Muscle of leg (tissue), 11 donors: Measurements from ENCODE around the gene TSPAN18. TPM values are rescaled to one million over a fixed set of nuclear protein-coding genes. Genes with fewer than 3 reads are reported as not detected.
A peak's percentile ranks its signal among the peaks of the same experiment; 100 is the strongest.

Experiments
- DNase-seq: peaks from one replicate; pipeline ENCODE4 v3.0.0; 2013
- H3K27ac ChIP-seq: one replicate; pipeline ENCODE4 v1.5.1; 2013; ENCODE audit warnings: mild to moderate bottlenecking, low read length, control low read depth
- H3K27me3 ChIP-seq: one replicate; pipeline ENCODE4 v1.6.1; 2013; ENCODE audit warnings: low read length; ENCODE audit not compliant: control insufficient read depth, insufficient read depth
- H3K36me3 ChIP-seq: one replicate; pipeline ENCODE4 v1.6.1; 2013; ENCODE audit warnings: low read length; ENCODE audit not compliant: control insufficient read depth, insufficient read depth
- H3K4me1 ChIP-seq: one replicate; pipeline ENCODE4 v1.6.1; 2013; ENCODE audit warnings: low read length; ENCODE audit not compliant: control insufficient read depth, insufficient read depth
- H3K4me3 ChIP-seq: one replicate; pipeline ENCODE4 v1.5.1; 2013; ENCODE audit warnings: low read length, control low read depth
- H3K9me3 ChIP-seq: replicated peaks from 2 replicates; pipeline ENCODE4 v1.6.1; 2013; ENCODE audit warnings: low read depth, low read length; ENCODE audit not compliant: control insufficient read depth
- WGBS: methylation state at CpG from one replicate; pipeline ENCODE4 v1.1.5; 2013; ENCODE audit warnings: missing lambda C conversion rate; ENCODE audit not compliant: insufficient coverage; 5-methylcytosine and 5-hydroxymethylcytosine counted together
- polyA plus RNA-seq, 8 donors: library from polyadenylated mRNA; unstranded; fragments of 120-200 nt; gene quantifications; one replicate each; pipeline versions ENCODE4 v1.2.1 to v1.2.3, GENCODE V29; 2013; ENCODE audit warnings: inconsistent platforms in 1 of 8, low replicate concordance in 1 of 8; ENCODE audit not compliant: insufficient read length in 8 of 8, insufficient read depth in 1 of 8
- total RNA-seq: library from RNA; stranded (reverse); fragments of 120-200 nt; gene quantifications from one replicate; pipeline ENCODE4 v1.2.4, GENCODE V29; 2013

Gene TSPAN18
- total and polyA plus RNA-seq, 9 donors: 15.2 to 63.9 (median 44.0) TPM

DNA sequence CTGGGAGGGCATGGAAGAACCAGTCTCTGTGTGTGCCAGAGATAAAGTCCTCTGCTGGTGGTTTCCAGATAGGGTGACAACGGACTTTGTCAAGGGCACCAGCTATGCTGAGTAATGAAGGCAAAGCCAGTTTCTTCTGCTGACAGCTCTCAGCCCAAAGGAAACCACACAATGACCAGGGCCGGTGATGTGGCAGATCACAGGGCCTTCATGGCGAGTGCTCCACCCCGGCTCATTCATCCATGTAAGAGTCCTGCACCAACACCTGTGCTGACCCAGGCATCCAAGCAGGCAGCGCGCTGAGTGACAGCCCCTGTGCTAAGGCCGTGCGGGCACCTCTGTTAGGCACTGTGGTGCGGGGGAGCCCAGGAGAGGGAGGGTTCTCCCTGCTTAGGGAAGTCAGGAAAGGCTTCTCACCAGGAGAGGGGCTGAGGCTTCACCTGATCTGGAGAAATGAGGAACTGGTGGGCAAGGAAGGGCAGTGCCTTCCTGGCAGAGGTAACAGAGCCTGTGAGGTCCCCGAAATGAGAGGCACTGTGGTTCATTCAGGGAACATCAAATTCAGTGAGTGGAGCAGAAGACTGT lies 190.1 kb downstream of the TSPAN18 start:
- peaks cover 26% of the 10 kb centered on the region for H3K36me3 ChIP-seq
- 89% methylated on average over 8 of the region's 10 CpGs for WGBS
- no peak overlapping the region for H3K4me3 ChIP-seq
- H3K9me3 ChIP-seq: no peaks in the 10 kb centered on the region
- no peaks in the 10 kb centered on the region for H3K4me1 ChIP-seq
- DNase-seq: no peak
- no peak overlapping the region for H3K27ac ChIP-seq
- peaks cover 3% of the 10 kb centered on the region for H3K27me3 ChIP-seq

DNA sequence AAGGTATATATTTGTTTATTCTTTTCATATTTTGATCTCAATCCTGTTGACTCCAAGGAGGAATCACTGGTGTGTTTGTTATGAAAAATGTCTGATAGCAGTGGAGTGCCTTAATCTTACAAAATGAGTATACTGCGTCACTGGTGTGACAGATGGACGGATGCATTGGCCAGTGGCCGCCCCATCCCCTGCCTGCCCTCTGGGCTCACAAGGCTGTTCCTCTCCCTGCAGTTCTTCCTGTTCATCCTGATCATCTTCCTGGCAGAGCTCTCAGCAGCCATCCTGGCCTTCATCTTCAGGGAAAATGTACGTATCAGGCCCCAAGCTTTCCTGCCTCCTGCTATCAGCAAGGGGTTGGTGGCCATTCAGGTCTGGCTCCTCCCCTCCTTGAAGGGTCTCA lies 191.0 kb downstream of the TSPAN18 start:
- no peaks in the 10 kb centered on the region for H3K9me3 ChIP-seq
- DNase-seq: no peak
- WGBS: 89% methylated on average over 4 of the region's 4 CpGs
- peaks cover 30% of the 10 kb centered on the region for H3K36me3 ChIP-seq
- H3K27me3 ChIP-seq: peaks cover 3% of the 10 kb centered on the region
- no peaks in the 10 kb centered on the region for H3K4me1 ChIP-seq
- H3K27ac ChIP-seq: no peak overlapping the region
- no peak overlapping the region for H3K4me3 ChIP-seq

DNA sequence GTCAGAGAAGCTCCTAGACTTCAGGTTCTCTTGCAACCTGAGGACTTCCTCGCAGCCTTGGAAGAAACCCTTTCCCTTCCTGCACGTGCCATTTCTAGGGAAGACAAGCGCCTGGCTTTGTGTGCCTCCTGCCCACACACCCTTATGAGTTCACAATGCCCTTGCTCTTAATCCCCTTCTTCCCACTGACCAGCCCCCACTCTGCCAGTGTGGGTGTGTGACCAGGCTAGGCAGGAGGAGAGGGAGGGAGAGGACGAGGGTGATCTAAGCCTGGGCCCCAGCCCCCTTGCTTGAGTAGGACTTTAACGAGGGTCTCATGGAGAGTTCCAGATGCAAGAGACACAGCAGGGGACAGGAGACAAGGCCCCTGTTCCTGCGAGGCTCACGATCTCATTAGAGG lies 193.7 kb downstream of the TSPAN18 start:
- WGBS: 58% methylated on average over 4 of the region's 7 CpGs
- DNase-seq: no peak
- peaks cover 24% of the 10 kb centered on the region for H3K36me3 ChIP-seq

DNA sequence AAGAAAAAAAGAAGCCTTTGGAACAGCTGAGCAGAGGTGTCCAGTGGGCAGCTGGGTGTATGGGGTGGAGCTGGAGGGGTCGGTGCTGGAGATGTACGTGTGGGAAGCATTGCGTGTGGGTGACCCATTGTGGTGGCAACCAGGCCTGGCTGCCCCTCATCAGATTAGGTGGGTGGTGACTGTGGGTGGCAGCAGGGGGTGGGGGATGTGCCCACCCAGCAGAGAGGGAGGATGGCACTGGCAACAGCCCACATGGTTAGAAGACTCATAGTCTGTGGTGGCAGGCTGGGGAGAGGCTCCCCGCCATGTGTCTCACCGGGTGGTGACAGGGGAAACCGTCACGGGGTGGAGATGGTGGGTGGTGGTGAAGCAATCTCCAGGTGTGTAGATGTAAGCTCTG lies 196.4 kb downstream of the TSPAN18 start:
- DNase-seq: no peak
- Histone ChIP-seq H3K9me3 (no peaks in the 10 kb centered on the region), H3K27ac (no peak overlapping the region), H3K4me1 (peaks cover 11% of the 10 kb centered on the region), H3K4me3 (no peak overlapping the region), H3K27me3 (peaks cover 6% of the 10 kb centered on the region), H3K36me3 (peaks cover 18% of the 10 kb centered on the region)
- WGBS: 62% methylated on average over 4 of the region's 7 CpGs

More for the DNA sequence above, 193.7 kb downstream of the TSPAN18 start:
- Histone ChIP-seq H3K27ac (no peak overlapping the region), H3K4me3 (no peak overlapping the region), H3K27me3 (peaks cover 3% of the 10 kb centered on the region), H3K9me3 (no peaks in the 10 kb centered on the region), H3K4me1 (peaks cover 3% of the 10 kb centered on the region)

DNA sequence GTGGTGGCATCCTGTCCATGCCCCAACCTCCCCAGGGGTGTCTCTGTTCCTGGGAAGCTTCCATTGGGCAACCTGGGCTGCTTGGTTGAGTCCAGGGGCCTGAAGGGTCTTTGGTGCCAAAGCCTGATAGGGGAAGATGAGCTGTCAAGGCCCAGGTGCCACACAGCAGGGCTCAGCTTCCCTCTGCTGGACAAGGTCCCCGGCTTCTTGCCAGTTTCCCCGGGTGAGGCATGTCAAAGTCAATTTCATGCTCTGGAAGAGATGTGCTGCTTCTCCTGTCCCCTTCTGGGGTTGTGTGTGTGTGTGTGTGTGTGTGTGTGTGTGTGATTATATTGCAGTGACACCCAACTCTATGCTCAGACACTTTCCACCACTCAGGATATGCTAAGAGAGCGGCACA lies 197.0 kb downstream of the TSPAN18 start:
- H3K36me3 ChIP-seq: peaks cover 18% of the 10 kb centered on the region

DNA sequence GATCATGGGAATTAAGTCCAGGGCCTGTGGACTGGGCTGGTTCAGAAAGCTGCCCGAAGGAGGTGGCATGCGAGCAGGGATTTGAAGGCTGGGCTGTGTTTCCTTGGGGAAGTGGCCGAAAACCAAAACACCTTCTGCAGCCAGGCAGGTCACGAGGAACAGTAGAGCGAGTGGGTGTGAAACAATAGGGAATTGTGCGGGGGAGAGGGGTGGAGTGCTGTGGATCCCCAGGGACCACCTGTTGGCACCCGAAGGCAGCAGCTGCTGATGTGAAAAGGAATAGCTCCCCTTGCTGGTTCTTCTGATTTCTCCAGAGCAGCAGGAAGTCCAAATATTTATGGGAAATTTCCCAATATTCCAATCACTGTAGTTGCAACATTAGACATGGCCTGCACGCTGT lies 199.3 kb downstream of the TSPAN18 start:
- no peak overlapping the region for H3K27ac ChIP-seq
- no peak overlapping the region for H3K4me3 ChIP-seq
- no peaks in the 10 kb centered on the region for H3K9me3 ChIP-seq
- peaks cover 11% of the 10 kb centered on the region for H3K4me1 ChIP-seq
- peaks cover 10% of the 10 kb centered on the region for H3K36me3 ChIP-seq
- H3K27me3 ChIP-seq: peaks cover 8% of the 10 kb centered on the region
- WGBS: 75% methylated on average over 7 of the region's 8 CpGs
- no peak for DNase-seq

More for the DNA sequence above, 197.0 kb downstream of the TSPAN18 start:
- H3K27me3 ChIP-seq: peaks cover 6% of the 10 kb centered on the region
- no peak for DNase-seq
- H3K9me3 ChIP-seq: no peaks in the 10 kb centered on the region
- H3K4me3 ChIP-seq: no peak overlapping the region
- WGBS: 100% methylated on average over 1 of the region's 3 CpGs
- H3K27ac ChIP-seq: no peak overlapping the region
- H3K4me1 ChIP-seq: peaks cover 11% of the 10 kb centered on the region

DNA sequence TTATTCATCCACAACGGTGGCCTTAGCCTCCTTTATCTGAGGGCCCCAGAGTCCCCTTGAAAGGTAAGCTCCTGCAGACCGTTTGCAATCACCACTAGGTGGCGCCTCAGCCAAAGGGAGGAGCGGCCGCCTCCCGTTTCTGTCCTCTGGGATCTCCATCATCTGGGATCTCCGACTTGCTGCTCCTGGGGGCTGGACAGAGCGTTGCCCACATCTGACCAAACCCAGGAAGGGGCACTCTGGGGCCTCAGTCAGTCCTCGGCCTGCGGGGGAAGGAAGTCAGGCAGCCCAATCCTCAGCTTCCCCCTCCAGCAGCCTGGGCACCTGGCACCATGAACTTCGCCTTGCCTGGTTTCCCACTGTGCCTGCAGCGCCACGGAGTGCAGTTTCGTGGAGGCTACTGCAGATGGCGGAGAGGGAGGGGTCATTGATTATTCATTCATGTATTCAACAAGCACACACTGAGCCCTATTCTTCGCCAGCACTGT lies 200.5 kb downstream of the TSPAN18 start:
- Histone ChIP-seq H3K27me3 (peaks cover 8% of the 10 kb centered on the region), H3K4me1 (peaks cover 11% of the 10 kb centered on the region), H3K27ac (no peak overlapping the region), H3K9me3 (no peaks in the 10 kb centered on the region), H3K4me3 (no peak overlapping the region), H3K36me3 (peaks cover 10% of the 10 kb centered on the region)
- peak; percentile 67 for DNase-seq
- WGBS: 14% methylated on average over 10 of the region's 16 CpGs

DNA sequence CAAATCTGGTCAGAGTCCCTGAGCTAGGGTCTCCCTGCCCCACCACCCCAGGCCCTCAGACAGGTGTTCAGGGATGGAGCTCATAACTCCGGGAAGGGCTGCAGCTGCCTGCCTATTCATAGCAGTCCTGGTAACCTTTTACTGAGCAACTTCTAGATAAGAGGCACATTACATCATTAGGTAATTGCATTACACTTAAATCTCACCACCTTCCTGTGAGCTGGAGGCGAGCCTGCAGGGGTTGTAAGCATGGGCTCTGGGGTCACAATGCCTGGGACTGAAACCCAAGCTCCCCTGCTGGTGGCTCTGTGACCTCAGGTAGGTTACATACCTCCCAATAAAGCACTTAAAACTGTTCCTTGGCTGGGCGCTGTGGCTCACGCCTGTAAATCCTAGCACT lies 201.4 kb downstream of the TSPAN18 start:
- WGBS: 79% methylated on average over 4 of the region's 4 CpGs
- Histone ChIP-seq H3K27me3 (peaks cover 8% of the 10 kb centered on the region), H3K9me3 (no peaks in the 10 kb centered on the region), H3K36me3 (peaks cover 9% of the 10 kb centered on the region), H3K27ac (no peak overlapping the region), H3K4me3 (no peak overlapping the region), H3K4me1 (peaks cover 11% of the 10 kb centered on the region)
- DNase-seq: no peak

DNA sequence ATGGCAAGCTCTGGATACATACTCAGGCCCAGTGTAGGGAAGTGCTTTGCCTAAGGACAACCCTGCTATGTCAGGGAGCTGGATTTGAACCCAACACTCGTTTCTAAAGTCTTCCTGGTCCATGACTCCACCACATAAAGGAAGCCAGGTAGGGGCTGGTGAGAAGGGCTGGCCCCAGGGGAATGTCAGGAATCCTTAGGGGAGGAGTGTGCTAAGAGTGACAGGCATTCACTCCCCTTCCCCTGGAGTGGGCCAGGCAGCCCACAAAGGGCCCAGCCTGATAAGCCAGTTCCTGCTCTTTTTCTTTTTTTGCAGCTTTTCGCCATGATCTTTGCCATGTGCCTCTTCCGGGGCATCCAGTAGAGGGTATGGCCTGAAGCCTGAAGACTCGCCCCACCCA lies 202.1 kb downstream of the TSPAN18 start:
- Histone ChIP-seq H3K4me1 (peaks cover 9% of the 10 kb centered on the region), H3K9me3 (no peaks in the 10 kb centered on the region), H3K27ac (no peak overlapping the region), H3K27me3 (peaks cover 8% of the 10 kb centered on the region), H3K36me3 (peaks cover 11% of the 10 kb centered on the region), H3K4me3 (no peak overlapping the region)
- WGBS: 100% methylated on average over 2 of the region's 4 CpGs
- DNase-seq: no peak

DNA sequence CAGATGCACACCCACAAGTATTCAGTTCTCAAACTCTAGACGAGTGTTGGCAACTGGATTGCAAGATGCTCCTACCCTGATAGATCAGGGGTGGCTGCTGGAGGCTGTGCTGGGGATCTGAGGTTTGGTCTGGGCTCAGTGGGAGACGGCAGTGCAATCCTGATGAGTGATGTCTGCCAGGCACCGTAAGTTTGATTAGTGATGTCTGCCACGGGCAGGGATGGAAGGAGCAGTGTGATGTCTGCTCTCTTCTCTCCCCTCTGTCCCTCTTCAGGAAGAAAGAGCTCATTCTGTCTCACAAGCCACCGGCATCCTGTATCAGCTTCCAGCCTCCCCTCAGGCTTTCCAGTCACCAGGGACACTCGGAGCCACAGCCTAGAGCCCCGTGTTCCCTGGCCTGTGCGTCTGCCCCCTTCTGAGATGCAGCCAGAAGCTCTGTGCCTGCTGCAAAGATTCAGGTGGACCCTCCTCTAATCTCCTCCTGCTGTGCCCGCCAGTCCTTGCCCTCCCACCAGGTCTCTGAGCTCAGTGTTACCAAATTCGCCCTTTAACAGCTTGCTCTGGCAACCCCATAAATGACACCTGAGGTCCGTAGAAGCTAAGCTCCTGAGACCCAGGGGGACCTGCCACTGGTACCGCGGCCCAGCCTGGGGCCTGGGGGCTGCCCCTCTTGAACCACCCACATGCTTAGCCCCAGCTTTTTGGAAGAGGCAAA lies 204.0 kb downstream of the TSPAN18 start:
- peaks cover 8% of the 10 kb centered on the region for H3K4me1 ChIP-seq
- no peak overlapping the region for H3K4me3 ChIP-seq
- no peaks in the 10 kb centered on the region for H3K9me3 ChIP-seq
- no peak overlapping the region for H3K27ac ChIP-seq
- WGBS: 53% methylated on average over 7 of the region's 13 CpGs
- no peak for DNase-seq
- peaks cover 18% of the 10 kb centered on the region for H3K36me3 ChIP-seq
- H3K27me3 ChIP-seq: peaks cover 8% of the 10 kb centered on the region
